SU-DHL-6 (cell line): ENCODE measurements around the gene NPAS3.

Experiments used
- H2AFZ ChIP-seq: fragments of 200-600 bp; sonication (generic); 2 replicates; pipeline ENCODE4 v1.6.1; 2014; ENCODE audit warnings: low read depth, mild to moderate bottlenecking, moderate library complexity, mixed read lengths, antibody characterized with exemption, low read length; ENCODE audit not compliant: severe bottlenecking
- H3F3A ChIP-seq: fragments of 200-600 bp; shearing (Covaris generic); 2 replicates; pipeline ENCODE4 v1.6.0; 2016; ENCODE audit warnings: antibody characterized with exemption, mild to moderate bottlenecking; ENCODE audit not compliant: insufficient read depth
- H3K27ac ChIP-seq: fragments of 200-600 bp; sonication (generic); 2 replicates; pipeline ENCODE4 v1.5.1; 2016; ENCODE audit warnings: low read depth, mild to moderate bottlenecking, low read length, moderate library complexity, mixed read lengths
- H3K27me3 ChIP-seq: fragments of 200-600 bp; sonication (generic), shearing (Covaris generic); 2 replicates; pipeline ENCODE4 v1.6.0; 2014; ENCODE audit warnings: mild to moderate bottlenecking, low read length
- H3K36me3 ChIP-seq: fragments of 200-600 bp; sonication (generic); 2 replicates; pipeline ENCODE4 v1.6.1; 2014; ENCODE audit warnings: mild to moderate bottlenecking, low read length, mixed read lengths
- H3K4me2 ChIP-seq: fragments of 300-600, 200-600 bp; shearing (Covaris generic), sonication (generic); 2 replicates; pipeline ENCODE4 v1.6.0; 2014; ENCODE audit warnings: low read length, low read depth, mild to moderate bottlenecking; ENCODE audit not compliant: poor library complexity, severe bottlenecking
- H3K4me3 ChIP-seq: fragments of 200-600 bp; sonication (generic); 2 replicates; pipeline ENCODE4 v1.5.1; 2014; ENCODE audit warnings: antibody characterized with exemption, low read length, mild to moderate bottlenecking, mixed read lengths; ENCODE audit not compliant: insufficient read depth, poor library complexity, severe bottlenecking
- H3K79me2 ChIP-seq: fragments of 200-600 bp; sonication (generic); 2 replicates; pipeline ENCODE4 v1.6.1; 2014; ENCODE audit warnings: mild to moderate bottlenecking, low read length, moderate library complexity; ENCODE audit not compliant: insufficient read depth
- H3K9ac ChIP-seq: fragments of 200-600 bp; sonication (generic); 2 replicates; pipeline ENCODE4 v1.7.0; 2014; ENCODE audit warnings: mild to moderate bottlenecking, low read length
- H3K9me2 ChIP-seq: fragments of 200-600 bp; sonication (generic); replicated peaks from 2 replicates; pipeline ENCODE4 v1.6.1; 2014; ENCODE audit warnings: low read length; ENCODE audit not compliant: insufficient read depth
- H3K9me3 ChIP-seq: fragments of 200-600 bp; sonication (generic); 2 replicates; pipeline ENCODE4 v1.6.1; 2014; ENCODE audit warnings: low read length, mixed read lengths; ENCODE audit not compliant: insufficient read depth
- H4K20me1 ChIP-seq: fragments of 200-600 bp; sonication (generic); 2 replicates; pipeline ENCODE4 v1.6.1; 2014; ENCODE audit warnings: low read depth, mild to moderate bottlenecking, antibody characterized with exemption, low read length, moderate library complexity, mixed read lengths
- CTCF ChIP-seq: fragments of 200-600 bp; sonication (generic); IDR thresholded peaks from one replicate; pipeline ENCODE4 v1.5.1; 2017; ENCODE audit warnings: antibody characterized with exemption, mild to moderate bottlenecking, low read length, moderate library complexity; ENCODE audit not compliant: insufficient read depth, poor library complexity, severe bottlenecking
- EZH2phosphoT487 ChIP-seq: fragments of 200-600 bp; sonication (generic), shearing (Covaris generic); conservative IDR thresholded peaks from 2 replicates; pipeline ENCODE4 v1.6.1; 2018; ENCODE audit warnings: mild to moderate bottlenecking, antibody characterized with exemption, low read length, moderate library complexity, mixed read lengths

Gene NPAS3

GRCh38 chr14:33491112-33491511 is 552.4 kb downstream of the NPAS3 start:
- Histone ChIP-seq H3K36me3 (no peaks in the 10 kb centered on the region), H3K27me3 (no peaks in the 10 kb centered on the region), H3K27ac (no peak overlapping the region), H3K79me2 (no peaks in the 10 kb centered on the region), H3K4me3 (no peak overlapping the region), H3K4me2 (no peak overlapping the region), H3K9me3 (no peaks in the 10 kb centered on the region), H2AFZ (no peak overlapping the region), H4K20me1 (no peaks in the 10 kb centered on the region), H3K9me2 (no peaks in the 10 kb centered on the region), H3K9ac (no peak overlapping the region), H3F3A (no peaks in the 10 kb centered on the region)
- TF ChIP-seq EZH2phosphoT487: no peak
- no peak for TF ChIP-seq CTCF

- Histone ChIP-seq H4K20me1 (no peaks in the 10 kb centered on the region), H2AFZ (no peak overlapping the region), H3K36me3 (no peaks in the 10 kb centered on the region), H3K27me3 (no peaks in the 10 kb centered on the region), H3K79me2 (no peaks in the 10 kb centered on the region), H3K4me3 (no peak overlapping the region), H3K9me2 (no peaks in the 10 kb centered on the region), H3K9me3 (no peaks in the 10 kb centered on the region), H3F3A (no peaks in the 10 kb centered on the region), H3K27ac (no peak overlapping the region), H3K4me2 (no peak overlapping the region), H3K9ac (no peak overlapping the region)
- no peak for TF ChIP-seq CTCF
- TF ChIP-seq EZH2phosphoT487: no peak
These were observed 553.8 kb downstream of the NPAS3 start for GRCh38 chr14:33492491-33492890.

GRCh38 chr14:33493266-33493665 is 554.6 kb downstream of the NPAS3 start:
- no peaks in the 10 kb centered on the region for H3K9me3 ChIP-seq
- no peaks in the 10 kb centered on the region for H3F3A ChIP-seq
- no peak for TF ChIP-seq CTCF
- TF ChIP-seq EZH2phosphoT487: no peak
- no peak overlapping the region for H3K27ac ChIP-seq
- no peaks in the 10 kb centered on the region for H3K9me2 ChIP-seq
- no peaks in the 10 kb centered on the region for H3K79me2 ChIP-seq
- H3K4me3 ChIP-seq: no peak overlapping the region
- H3K4me2 ChIP-seq: no peak overlapping the region
- no peaks in the 10 kb centered on the region for H3K27me3 ChIP-seq
- no peaks in the 10 kb centered on the region for H3K36me3 ChIP-seq
- H3K9ac ChIP-seq: no peak overlapping the region
- no peaks in the 10 kb centered on the region for H4K20me1 ChIP-seq
- no peak overlapping the region for H2AFZ ChIP-seq
